Measurements from ENCODE around the gene CGB5.

DNA sequence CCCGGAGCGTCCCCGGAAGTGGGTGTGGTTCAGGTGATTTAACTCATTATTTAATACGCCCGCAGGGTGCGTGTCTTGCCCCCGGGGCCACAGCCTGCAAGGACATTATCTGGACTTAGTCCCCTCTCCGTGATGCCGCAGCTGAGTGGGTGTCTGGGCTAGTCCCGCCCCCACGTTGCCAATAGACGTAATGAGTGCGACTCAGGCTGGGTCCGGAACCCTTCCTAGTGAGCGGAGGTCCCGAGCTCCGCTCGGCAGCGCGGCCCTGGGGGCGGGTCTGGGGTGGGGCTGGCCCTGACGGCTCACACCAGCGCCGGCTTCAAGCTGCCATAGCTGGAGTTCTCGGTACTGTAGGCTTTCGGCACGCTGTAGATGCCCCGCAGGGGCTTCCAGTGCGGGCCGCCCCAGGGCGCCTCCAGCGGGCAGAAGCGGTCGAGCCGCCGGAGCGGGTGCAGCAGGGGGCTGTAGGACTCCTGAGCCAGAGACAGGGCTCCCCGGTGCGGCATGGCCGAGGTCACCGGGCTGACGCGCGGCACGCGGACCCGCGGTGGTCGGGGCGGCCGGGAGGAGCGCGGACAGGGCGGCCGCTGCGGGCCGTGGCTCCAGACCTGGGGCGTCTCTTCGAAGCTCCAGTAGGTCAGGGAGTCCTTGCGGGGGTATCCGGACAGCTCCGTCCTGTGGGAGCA, 25.8 kb upstream of the CGB5 start:
- no peak for TF ChIP-seq POLR2A (IDR thresholded peaks at IDR 0.05)
- TF ChIP-seq CTCF (IDR thresholded peaks at IDR 0.05), result no peak

All from breast epithelium (tissue), 3 donors.